Measurements from ENCODE around the gene ATP5F1A.

ATP5F1A gene

DNA sequence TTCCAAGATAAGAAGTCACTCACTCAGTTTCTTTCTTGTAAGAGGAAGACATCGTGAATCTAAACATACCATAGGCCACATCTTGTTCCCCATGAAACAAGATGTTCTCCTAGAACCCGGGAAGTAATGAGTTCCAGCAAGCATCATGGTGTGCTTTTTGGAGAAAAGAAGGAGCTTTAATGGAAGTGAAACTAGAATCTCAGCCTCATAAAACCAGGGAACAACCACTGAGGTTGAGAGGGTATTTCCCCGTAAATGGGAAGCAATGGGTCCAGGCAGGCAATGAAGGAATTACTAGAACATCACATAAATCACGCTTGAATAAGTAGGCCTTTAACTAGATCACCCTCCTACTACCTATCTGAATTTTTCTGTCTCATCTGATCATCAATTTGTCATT is 66.4 kb downstream of the ATP5F1A start:
- TF ChIP-seq, protein P1, sequence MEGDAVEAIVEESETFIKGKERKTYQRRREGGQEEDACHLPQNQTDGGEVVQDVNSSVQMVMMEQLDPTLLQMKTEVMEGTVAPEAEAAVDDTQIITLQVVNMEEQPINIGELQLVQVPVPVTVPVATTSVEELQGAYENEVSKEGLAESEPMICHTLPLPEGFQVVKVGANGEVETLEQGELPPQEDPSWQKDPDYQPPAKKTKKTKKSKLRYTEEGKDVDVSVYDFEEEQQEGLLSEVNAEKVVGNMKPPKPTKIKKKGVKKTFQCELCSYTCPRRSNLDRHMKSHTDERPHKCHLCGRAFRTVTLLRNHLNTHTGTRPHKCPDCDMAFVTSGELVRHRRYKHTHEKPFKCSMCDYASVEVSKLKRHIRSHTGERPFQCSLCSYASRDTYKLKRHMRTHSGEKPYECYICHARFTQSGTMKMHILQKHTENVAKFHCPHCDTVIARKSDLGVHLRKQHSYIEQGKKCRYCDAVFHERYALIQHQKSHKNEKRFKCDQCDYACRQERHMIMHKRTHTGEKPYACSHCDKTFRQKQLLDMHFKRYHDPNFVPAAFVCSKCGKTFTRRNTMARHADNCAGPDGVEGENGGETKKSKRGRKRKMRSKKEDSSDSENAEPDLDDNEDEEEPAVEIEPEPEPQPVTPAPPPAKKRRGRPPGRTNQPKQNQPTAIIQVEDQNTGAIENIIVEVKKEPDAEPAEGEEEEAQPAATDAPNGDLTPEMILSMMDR (IDR thresholded peaks at IDR 0.05; ENCODE audit: low read depth, low read length) = no peak
- H3K4me3 ChIP-seq (ENCODE audit: low read depth, low read length) = no peak overlapping the region
